Right lobe of liver (tissue), 6 donors: Measurements from ENCODE around the gene SPNS3. TPM values are rescaled to one million over a fixed set of nuclear protein-coding genes. Genes with fewer than 3 reads are reported as not detected.
A peak's percentile ranks its signal among the peaks of the same experiment; 100 is the strongest.

Source experiments
- ATAC-seq, 4 donors: fragments of 200-7000 bp; cut with Tn5 transposase; one replicate each; pipeline ENCODE4 v1.9.1; 2020; ENCODE audit warnings: mild to moderate bottlenecking in 4 of 4, moderate library complexity in 4 of 4
- DNase-seq, 3 donors: peaks; one replicate each; pipeline ENCODE4 v3.0.0-alpha.2; 2020
- H3K27ac ChIP-seq, 3 donors: fragments of 200-600 bp; one replicate each; pipeline ENCODE4 v1.8.0; 2022
- H3K27me3 ChIP-seq, 2 donors: fragments of 200-600 bp; one replicate each; pipeline ENCODE4 v1.8.0; 2022
- H3K36me3 ChIP-seq, 4 donors: fragments of 200-600 bp; sonication (generic) in 1 of 4; one replicate each; pipeline versions ENCODE4 v1.5.1 to v1.8.0; 2017 to 2022; ENCODE audit warnings: control low read depth in 1 of 4
- H3K4me1 ChIP-seq, 4 donors: fragments of 200-600 bp; sonication (generic) in 1 of 4; one replicate each; pipeline versions ENCODE4 v1.5.1 to v1.8.0; 2017 to 2022; ENCODE audit warnings: control low read depth in 1 of 4
- H3K4me3 ChIP-seq, 3 donors: fragments of 200-600 bp; one replicate each; pipeline ENCODE4 v1.8.0; 2022
- H3K9me3 ChIP-seq, 4 donors: fragments of 200-600 bp; sonication (generic) in 1 of 4; one replicate each; pipeline versions ENCODE4 v1.5.1 to v1.8.0; 2017 to 2022; ENCODE audit warnings: control low read depth in 1 of 4
- POLR2A ChIP-seq: fragments of 450-650 bp; IDR thresholded peaks from one replicate; pipeline ENCODE4 v1.6.1; 2017; ENCODE audit warnings: antibody characterized with exemption, mild to moderate bottlenecking
- WGBS: methylation state at CpG from one replicate; pipeline ENCODE4 v1.1.6; 2018; ENCODE audit warnings: low coverage, low lambda C conversion rate; ENCODE audit not compliant: insufficient coverage; ENCODE audit errors: missing lambda C conversion rate; 5-methylcytosine and 5-hydroxymethylcytosine counted together
- intact Hi-C, 2 donors: fragments of 100-400 bp; cut with DNase I; formaldehyde crosslinking; loops; one replicate each; pipeline versions ENCODE4 v1.11.2 to v1.14.1; 2022
- total RNA-seq, 6 experiments: library from RNA; depleted of rRNA in 2 of 6; stranded (reverse); fragments of >200 nt in 2 of 6; fragmentation: NEBNext Ultra II Directional in 3 of 6; extraction: Animal tissue kit (Norgen Biotek cat#: 25700) in 3 of 6; gene quantifications; one replicate each; pipeline versions ENCODE4 v1.1.0 to v1.2.4, GENCODE V29; 2016 to 2023
- TF ChIP-seq, protein P1 (sequence below), 4 donors: fragments of 200-600 bp in 3 of 4; fragments of 450-650 bp in 1 of 4; IDR thresholded peaks; one replicate each; pipeline versions ENCODE4 v1.5.1 to v1.8.0; 2016 to 2022; ENCODE audit warnings: antibody characterized with exemption in 4 of 4, mild to moderate bottlenecking in 2 of 4
- donor health status: DM: no; HTN: yes; CAD: no.
- donor health status: DM: no; HTN: no; CAD: no.
- donor health status: DM: no; HTN: no; CAD: no.
- donor health status: DM: no; HTN: yes; CAD: no.
- donor health status: DM: no; HTN: yes; CAD: no.

SPNS3 gene
- total RNA-seq, 6 experiments from 2014 or later, result not detected

DNA sequence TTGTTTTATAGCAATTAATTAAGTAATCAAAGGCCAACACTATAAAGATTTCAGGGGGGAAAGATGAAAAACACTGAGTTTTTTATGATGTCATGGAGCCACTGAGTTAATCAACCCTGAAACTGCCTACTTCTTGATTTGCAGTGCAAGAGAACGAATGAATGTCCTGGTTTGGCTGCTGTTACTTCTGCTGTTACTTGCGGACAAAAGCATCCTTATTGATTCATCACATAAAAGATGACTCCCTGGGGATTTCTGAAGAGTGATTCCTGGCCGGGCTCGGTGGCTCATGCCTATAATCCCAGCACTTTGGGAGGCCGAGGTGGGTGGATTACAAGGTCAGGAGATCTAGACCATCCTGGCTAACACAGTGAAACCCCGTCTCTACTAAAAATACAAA lies 10.9 kb upstream of the SPNS3 start:
- no peak overlapping the region for H3K27ac ChIP-seq
- intact Hi-C loops, result loop anchor here (10.0 kb wide), 2 partner anchors 82 to 122 kb away; no protein-coding TSS in a partner anchor
- no peaks in the 10 kb centered on the region for H3K36me3 ChIP-seq
- H3K9me3 ChIP-seq, result no peaks in the 10 kb centered on the region
- ATAC-seq (no peak), DNase-seq (no peak)
- H3K4me3 ChIP-seq, result no peak overlapping the region
- no peaks in the 10 kb centered on the region for H3K27me3 ChIP-seq
- H3K4me1 ChIP-seq, result no peaks in the 10 kb centered on the region
- 50% methylated on average over 2 of the region's 6 CpGs for WGBS
- no peak for TF ChIP-seq POLR2A
- TF ChIP-seq, protein P1, sequence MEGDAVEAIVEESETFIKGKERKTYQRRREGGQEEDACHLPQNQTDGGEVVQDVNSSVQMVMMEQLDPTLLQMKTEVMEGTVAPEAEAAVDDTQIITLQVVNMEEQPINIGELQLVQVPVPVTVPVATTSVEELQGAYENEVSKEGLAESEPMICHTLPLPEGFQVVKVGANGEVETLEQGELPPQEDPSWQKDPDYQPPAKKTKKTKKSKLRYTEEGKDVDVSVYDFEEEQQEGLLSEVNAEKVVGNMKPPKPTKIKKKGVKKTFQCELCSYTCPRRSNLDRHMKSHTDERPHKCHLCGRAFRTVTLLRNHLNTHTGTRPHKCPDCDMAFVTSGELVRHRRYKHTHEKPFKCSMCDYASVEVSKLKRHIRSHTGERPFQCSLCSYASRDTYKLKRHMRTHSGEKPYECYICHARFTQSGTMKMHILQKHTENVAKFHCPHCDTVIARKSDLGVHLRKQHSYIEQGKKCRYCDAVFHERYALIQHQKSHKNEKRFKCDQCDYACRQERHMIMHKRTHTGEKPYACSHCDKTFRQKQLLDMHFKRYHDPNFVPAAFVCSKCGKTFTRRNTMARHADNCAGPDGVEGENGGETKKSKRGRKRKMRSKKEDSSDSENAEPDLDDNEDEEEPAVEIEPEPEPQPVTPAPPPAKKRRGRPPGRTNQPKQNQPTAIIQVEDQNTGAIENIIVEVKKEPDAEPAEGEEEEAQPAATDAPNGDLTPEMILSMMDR (IDR thresholded peaks at IDR 0.05), result no peak

DNA sequence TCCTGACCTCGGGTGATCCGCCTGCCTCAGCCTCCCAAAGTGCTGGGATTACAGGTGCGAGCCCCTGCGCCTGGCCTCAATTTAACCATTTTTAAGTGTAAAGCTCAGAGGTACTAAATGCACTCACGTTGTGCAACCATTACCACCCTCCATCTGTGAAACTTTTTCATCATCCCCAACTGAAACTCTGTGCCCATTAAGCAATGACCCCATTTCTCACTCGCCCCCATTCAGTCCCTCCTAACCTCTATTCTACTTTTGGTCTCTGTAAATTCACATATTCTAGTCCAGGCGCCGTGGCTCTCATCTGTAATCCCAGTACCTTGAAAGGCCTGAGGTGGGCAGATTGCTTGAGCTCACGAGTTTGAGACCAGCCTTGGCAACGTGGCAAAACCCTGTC lies 8.3 kb upstream of the SPNS3 start:
- Histone ChIP-seq H3K4me3 (no peak overlapping the region), H3K36me3 (no peaks in the 10 kb centered on the region), H3K9me3 (no peaks in the 10 kb centered on the region), H3K4me1 (no peaks in the 10 kb centered on the region), H3K27me3 (no peaks in the 10 kb centered on the region), H3K27ac (no peak overlapping the region)
- intact Hi-C loops, result loop anchor here (10.0 kb wide), 2 partner anchors 79 to 119 kb away; no protein-coding TSS in a partner anchor
- 42% methylated on average over 6 of the region's 10 CpGs for WGBS
- TF ChIP-seq, protein P1 (IDR thresholded peaks at IDR 0.05), result no peak
- no peak for TF ChIP-seq POLR2A
- ATAC-seq (no peak), DNase-seq (no peak)

DNA sequence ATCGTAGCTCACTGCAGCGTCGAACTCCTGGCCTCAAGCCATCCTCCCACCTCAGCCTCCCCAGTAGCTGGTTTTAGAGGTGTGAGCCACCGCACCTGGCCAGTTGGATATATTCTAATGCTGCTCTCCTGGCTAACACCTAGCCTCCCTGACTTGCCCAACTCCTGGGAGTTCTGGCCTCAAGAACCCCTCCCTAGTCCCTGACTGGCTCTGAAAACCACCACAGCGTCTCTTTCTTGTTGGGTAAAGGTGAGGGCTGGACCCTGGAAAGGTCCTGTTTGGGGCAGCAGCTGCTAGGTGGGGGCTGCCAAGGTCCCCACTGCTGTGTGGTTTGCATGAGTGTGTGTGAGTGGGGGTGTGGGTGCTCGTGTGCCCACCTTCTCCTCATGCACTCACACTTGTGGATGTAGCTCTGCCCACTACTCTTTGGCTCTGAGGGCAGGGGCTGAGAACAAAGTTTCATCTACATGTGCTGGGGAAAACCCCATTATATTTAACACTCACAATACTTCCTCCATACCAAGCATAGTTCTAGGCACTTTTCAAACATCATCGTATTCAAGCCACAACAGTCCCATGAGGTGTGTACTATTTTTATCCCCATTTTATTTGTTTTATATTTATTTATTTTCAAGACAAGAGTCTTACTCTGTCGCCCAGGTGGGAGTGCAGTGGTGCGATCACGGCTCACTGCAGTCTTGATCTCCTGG lies 7.1 kb upstream of the SPNS3 start:
- intact Hi-C loops, result loop anchor here (10.0 kb wide), 2 partner anchors 78 to 118 kb away; no protein-coding TSS in a partner anchor
- DNase-seq, result no peak
- no peaks in the 10 kb centered on the region for H3K36me3 ChIP-seq
- H3K27me3 ChIP-seq, result no peaks in the 10 kb centered on the region
- WGBS, result 61% methylated on average over 5 of the region's 10 CpGs
- H3K9me3 ChIP-seq, result no peaks in the 10 kb centered on the region
- no peak overlapping the region for H3K27ac ChIP-seq
- H3K4me3 ChIP-seq, result no peak overlapping the region
- TF ChIP-seq, protein P1 (IDR thresholded peaks at IDR 0.05), result no peak
- TF ChIP-seq POLR2A, result no peak
- no peaks in the 10 kb centered on the region for H3K4me1 ChIP-seq
- peak in 2 of 4 donors; percentile 13 to 53 for ATAC-seq

DNA sequence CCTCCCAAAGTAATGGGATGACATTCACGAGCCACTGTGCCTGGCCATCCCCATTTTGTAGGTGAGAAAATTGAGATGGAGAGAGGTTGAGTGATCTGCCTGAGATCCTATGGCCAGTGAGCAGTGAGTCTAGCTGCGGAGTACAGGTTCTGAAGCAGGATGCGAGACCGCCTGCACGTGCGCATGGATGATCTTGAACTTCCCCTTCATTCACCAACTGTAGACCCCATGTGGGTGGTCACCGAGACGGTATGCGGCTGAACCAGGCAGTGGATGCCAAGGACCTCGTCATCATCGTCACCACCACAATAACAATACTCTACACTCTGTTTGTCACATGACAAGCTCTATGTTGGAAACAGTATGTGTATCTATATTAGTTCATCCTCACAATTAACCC lies 6.2 kb upstream of the SPNS3 start:
- H3K36me3 ChIP-seq, result no peaks in the 10 kb centered on the region
- no peak for TF ChIP-seq POLR2A
- TF ChIP-seq, protein P1 (IDR thresholded peaks at IDR 0.05), result no peak
- no peaks in the 10 kb centered on the region for H3K4me1 ChIP-seq
- 52% methylated on average over 2 of the region's 11 CpGs for WGBS
- ATAC-seq (no peak), DNase-seq (no peak)
- H3K27me3 ChIP-seq, result no peaks in the 10 kb centered on the region
- no peak overlapping the region for H3K27ac ChIP-seq
- no peak overlapping the region for H3K4me3 ChIP-seq
- intact Hi-C loops, result loop anchor here (10.0 kb wide), 2 partner anchors 77 to 117 kb away; no protein-coding TSS in a partner anchor
- H3K9me3 ChIP-seq, result no peaks in the 10 kb centered on the region
